NB4 (cell line): Measurements from ENCODE around the gene PCDHGA8.

Experiments used
- CTCF ChIP-seq: IDR thresholded peaks from one replicate; pipeline ENCODE4 v1.5.1; 2012; ENCODE audit warnings: low read depth, low read length
- MAX ChIP-seq: IDR thresholded peaks from 2 replicates; pipeline ENCODE4 v1.6.1; 2011; ENCODE audit warnings: low read depth, low read length
- POLR2A ChIP-seq: IDR thresholded peaks from 2 replicates; pipeline ENCODE4 v1.6.1; 2011; ENCODE audit warnings: mild to moderate bottlenecking; ENCODE audit not compliant: insufficient read length; ENCODE audit errors: extremely low read depth

GRCh38 chr5:141343242-141343952 lies 49.0 kb upstream of the PCDHGA8 start, which contains the start of gene PCDHGA3:
- TF ChIP-seq CTCF (peak; percentile 47), POLR2A (no peak), MAX (no peak)
